ENCODE results near the gene CD274.

GRCh38 chr9:5515261-5515650 is 64.9 kb downstream of the CD274 start:
- TF ChIP-seq CTCF (IDR thresholded peaks at IDR 0.05; ENCODE audit: insufficient read depth, low read length) (no peak), REST (IDR thresholded peaks at IDR 0.05; ENCODE audit: insufficient replicate concordance, low read depth) (no peak), POLR2AphosphoS5 (IDR thresholded peaks at IDR 0.05; ENCODE audit: low read depth) (no peak), SPI1 (IDR thresholded peaks at IDR 0.05; ENCODE audit: borderline replicate concordance, low read depth) (no peak)

Measured in HL-60 (cell line).